ENCODE results near the gene YTHDF1.
"Not testable (repeated sequence)": the region's sequence is repeated elsewhere in the genome, so short reads cannot be mapped to it uniquely, and the experiment has no call there.

Gene YTHDF1

GRCh38 chr20:63216041-63216848 is at the start of gene YTHDF1:
TSS of gene YTHDF1 (minus strand) at chr20:63216131. CDS start at chr20:63215892, 239 bp downstream.
- DNase-seq = peak; percentile 96 to 97

GRCh38 chr20:63264519-63264918 is 48.6 kb upstream of the YTHDF1 start:
- DNase-seq = no peak

GRCh38 chr20:63264000-63264399 is 48.1 kb upstream of the YTHDF1 start:
- DNase-seq = no peak

GRCh38 chr20:63262836-63263235 is 46.9 kb upstream of the YTHDF1 start:
- no peak for DNase-seq

GRCh38 chr20:63261795-63262528 is 46.0 kb upstream of the YTHDF1 start:
- no peak for DNase-seq

GRCh38 chr20:63261060-63261794 is 45.3 kb upstream of the YTHDF1 start:
- no peak for DNase-seq

- DNase-seq = no peak
Observed at GRCh38 chr20:63260521-63260920, 44.6 kb upstream of the YTHDF1 start.

- DNase-seq = no peak
Observed at GRCh38 chr20:63259734-63260460, 44.0 kb upstream of the YTHDF1 start.

GRCh38 chr20:63258781-63259180 is 42.9 kb upstream of the YTHDF1 start:
- no peak for DNase-seq

- DNase-seq = no peak
Observed at GRCh38 chr20:63257629-63258028, 41.7 kb upstream of the YTHDF1 start.

- no peak for DNase-seq
Observed at GRCh38 chr20:63256954-63257353, 41.0 kb upstream of the YTHDF1 start.

GRCh38 chr20:63255931-63256704 is 40.2 kb upstream of the YTHDF1 start:
- no peak for DNase-seq

- no peak for DNase-seq
Observed at GRCh38 chr20:63254606-63255384, 38.9 kb upstream of the YTHDF1 start.

GRCh38 chr20:63254232-63254605 is 38.3 kb upstream of the YTHDF1 start, which contains the start of gene NKAIN4:
TSS of gene NKAIN4 (minus strand) at chr20:63254463. CDS start at chr20:63254450, 13 bp downstream.
- DNase-seq = no peak

GRCh38 chr20:63253438-63254231 is 37.7 kb upstream of the YTHDF1 start:
- DNase-seq = no peak

GRCh38 chr20:63253065-63253437 is 37.1 kb upstream of the YTHDF1 start:
- DNase-seq = no peak

- no peak for DNase-seq
Observed at GRCh38 chr20:63252284-63252711, 36.4 kb upstream of the YTHDF1 start.

GRCh38 chr20:63251350-63251749 is 35.4 kb upstream of the YTHDF1 start:
- not testable (repeated sequence) for DNase-seq

GRCh38 chr20:63249891-63250290 is 34.0 kb upstream of the YTHDF1 start:
- DNase-seq = no peak

All from CD4-positive, alpha-beta T cell treated with Interferon alpha-2 for 1 hour (primary cell).